Measurements from ENCODE around the gene SPON1.

The SPON1 gene

GRCh38 chr11:14190992-14191778 is 228.7 kb downstream of the SPON1 start:
- no peak for DNase-seq (ENCODE audit: low read depth)

GRCh38 chr11:14193644-14194043 is 231.1 kb downstream of the SPON1 start:
- DNase-seq (ENCODE audit: low read depth): no peak

- no peak for DNase-seq (ENCODE audit: low read depth)
These were observed 240.0 kb downstream of the SPON1 start for GRCh38 chr11:14202251-14203196.

- no peak for DNase-seq (ENCODE audit: low read depth)
These were observed 240.8 kb downstream of the SPON1 start for GRCh38 chr11:14203321-14203720.

- no peak for DNase-seq (ENCODE audit: low read depth)
These were observed 250.5 kb downstream of the SPON1 start for GRCh38 chr11:14212986-14213385.

- DNase-seq (ENCODE audit: low read depth): no peak
These were observed 256.2 kb downstream of the SPON1 start for GRCh38 chr11:14218728-14219127.

GRCh38 chr11:14223636-14224288 is 261.2 kb downstream of the SPON1 start:
- no peak for DNase-seq (ENCODE audit: low read depth)

- DNase-seq (ENCODE audit: low read depth): no peak
These were observed 261.9 kb downstream of the SPON1 start for GRCh38 chr11:14224395-14224794.

- no peak for DNase-seq (ENCODE audit: low read depth)
These were observed 263.1 kb downstream of the SPON1 start for GRCh38 chr11:14225666-14226065.

- no peak for DNase-seq (ENCODE audit: low read depth)
These were observed 265.8 kb downstream of the SPON1 start for GRCh38 chr11:14228356-14228755.

GRCh38 chr11:14229472-14229871 is 266.9 kb downstream of the SPON1 start:
- DNase-seq (ENCODE audit: low read depth): no peak

GRCh38 chr11:14230407-14230806 is 267.9 kb downstream of the SPON1 start:
- DNase-seq (ENCODE audit: low read depth): no peak

- no peak for DNase-seq (ENCODE audit: low read depth)
These were observed 270.1 kb downstream of the SPON1 start for GRCh38 chr11:14232652-14233051.

- no peak for DNase-seq (ENCODE audit: low read depth)
These were observed 271.9 kb downstream of the SPON1 start for GRCh38 chr11:14234446-14234845.

GRCh38 chr11:14235701-14236100 is 273.2 kb downstream of the SPON1 start:
- DNase-seq (ENCODE audit: low read depth): no peak

- no peak for DNase-seq (ENCODE audit: low read depth)
These were observed 275.0 kb downstream of the SPON1 start for GRCh38 chr11:14237444-14237961.

- DNase-seq (ENCODE audit: low read depth): no peak
These were observed 277.7 kb downstream of the SPON1 start for GRCh38 chr11:14240221-14240620.

- no peak for DNase-seq (ENCODE audit: low read depth)
These were observed 278.4 kb downstream of the SPON1 start for GRCh38 chr11:14240951-14241350.

- DNase-seq (ENCODE audit: low read depth): no peak
These were observed 279.7 kb downstream of the SPON1 start for GRCh38 chr11:14242187-14242586.

- no peak for DNase-seq (ENCODE audit: low read depth)
These were observed 280.2 kb downstream of the SPON1 start for GRCh38 chr11:14242733-14243132.

- DNase-seq (ENCODE audit: low read depth): no peak
These were observed 282.4 kb downstream of the SPON1 start for GRCh38 chr11:14244926-14245325.

- no peak for DNase-seq (ENCODE audit: low read depth)
These were observed 282.9 kb downstream of the SPON1 start for GRCh38 chr11:14245444-14245843.

Measured in activated T-helper 1 cell treated with Interleukin-2 at 50 U/mL for 16 hours (primary cell).